Activated naive CD4-positive, alpha-beta T cell treated with anti-CD3 and anti-CD28 coated beads, Interleukin-2, amount 10 ng/mL, durations not matched to agents 7 days and 5 days (primary cell): ENCODE data around the gene GPC6.
A peak's percentile ranks its signal among the peaks of the same experiment; 100 is the strongest.

Experiments used
- CTCF ChIA-PET: fragments of 350-600 bp; sonication (Branson Sonifier 250); formaldehyde crosslinking; loops from one replicate; lab custom pipeline; 2021; ENCODE audit warnings: antibody characterized with exemption; lab: Charles Lee
- DNase-seq: peaks from one replicate; pipeline ENCODE4 v3.0.0-alpha.2; 2020
- H3K27ac Mint-ChIP-seq: one replicate; pipeline ENCODE4 v1.8.0; 2021; ENCODE audit warnings: mild to moderate bottlenecking, moderate library complexity, mixed read lengths
- H3K27me3 Mint-ChIP-seq: one replicate; pipeline ENCODE4 v1.8.0; 2021; ENCODE audit warnings: mild to moderate bottlenecking, mixed read lengths
- H3K36me3 Mint-ChIP-seq: one replicate; pipeline ENCODE4 v1.8.0; 2021; ENCODE audit warnings: mixed read lengths
- H3K4me1 Mint-ChIP-seq: one replicate; pipeline ENCODE4 v1.8.0; 2021; ENCODE audit warnings: mixed read lengths
- H3K4me3 Mint-ChIP-seq: one replicate; pipeline ENCODE4 v1.8.0; 2021; ENCODE audit warnings: mild to moderate bottlenecking, moderate library complexity, mixed read lengths
- H3K9me3 Mint-ChIP-seq: one replicate; pipeline ENCODE4 v1.8.0; 2021; ENCODE audit warnings: mixed read lengths

The GPC6 gene

GRCh38 chr13:94408314-94409036, 1181.9 kb downstream of the GPC6 start:
- no peaks in the 10 kb centered on the region for H3K9me3 Mint-ChIP-seq
- no peak overlapping the region for H3K27ac Mint-ChIP-seq
- DNase-seq, result no peak
- no peak overlapping the region for H3K4me3 Mint-ChIP-seq
- H3K36me3 Mint-ChIP-seq, result no peaks in the 10 kb centered on the region
- CTCF ChIA-PET, result no interaction called here
- no peaks in the 10 kb centered on the region for H3K4me1 Mint-ChIP-seq
- H3K27me3 Mint-ChIP-seq, result peaks cover 4% of the 10 kb centered on the region

DNA sequence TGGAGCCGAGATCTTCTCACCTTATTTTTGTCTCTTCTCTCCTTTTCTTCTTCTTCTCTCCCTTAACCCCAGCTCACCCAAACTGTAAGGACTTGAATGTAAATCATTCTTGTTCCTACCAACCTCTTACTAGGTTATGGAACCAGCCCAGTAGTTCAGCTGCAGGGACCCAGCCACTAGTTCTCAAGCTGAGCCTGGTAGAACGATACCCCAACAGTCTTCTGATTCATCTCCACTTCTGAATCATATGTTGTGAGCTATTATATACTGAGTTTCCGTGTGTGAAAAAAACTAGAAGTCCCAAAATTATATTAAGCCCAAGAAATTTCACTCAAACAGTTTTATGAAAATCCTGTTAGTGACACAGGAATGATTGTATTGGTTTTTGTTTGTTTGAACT, 1185.1 kb downstream of the GPC6 start:
- no peak overlapping the region for H3K4me3 Mint-ChIP-seq
- no peak overlapping the region for H3K27ac Mint-ChIP-seq
- CTCF ChIA-PET, result no interaction called here
- no peaks in the 10 kb centered on the region for H3K36me3 Mint-ChIP-seq
- DNase-seq, result no peak
- peaks cover 1% of the 10 kb centered on the region for H3K9me3 Mint-ChIP-seq
- peaks cover 4% of the 10 kb centered on the region for H3K27me3 Mint-ChIP-seq
- no peaks in the 10 kb centered on the region for H3K4me1 Mint-ChIP-seq

- no peaks in the 10 kb centered on the region for H3K36me3 Mint-ChIP-seq
- no peak overlapping the region for H3K27ac Mint-ChIP-seq
- DNase-seq, result no peak
- peaks cover 4% of the 10 kb centered on the region for H3K27me3 Mint-ChIP-seq
- H3K9me3 Mint-ChIP-seq, result peaks cover 8% of the 10 kb centered on the region
- H3K4me3 Mint-ChIP-seq, result no peak overlapping the region
- H3K4me1 Mint-ChIP-seq, result no peaks in the 10 kb centered on the region
- CTCF ChIA-PET, result interaction anchor here (0.5 kb wide), 1 partner anchor 519 kb away, joined by 3 read pairs; no protein-coding TSS in a partner anchor
Observed at GRCh38 chr13:94412870-94413597, 1186.4 kb downstream of the GPC6 start.

DNA sequence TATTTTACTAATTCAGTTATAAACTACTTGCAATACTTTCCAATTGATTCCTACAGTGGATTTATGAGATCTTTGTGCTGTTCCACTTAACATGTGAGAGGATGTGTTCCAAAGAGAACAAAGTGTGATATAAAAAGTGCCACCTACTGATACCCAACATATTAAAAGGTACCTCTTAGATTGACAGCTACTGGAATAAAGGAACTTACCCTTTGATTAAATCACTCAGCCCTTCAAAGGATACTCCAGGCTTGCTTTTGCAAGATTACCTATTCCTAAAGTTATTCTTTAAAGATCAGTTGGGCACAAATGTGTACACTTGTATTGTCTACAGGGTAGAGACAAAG, 1187.0 kb downstream of the GPC6 start:
- H3K36me3 Mint-ChIP-seq, result no peaks in the 10 kb centered on the region
- CTCF ChIA-PET, result no interaction called here
- DNase-seq, result no peak
- no peak overlapping the region for H3K4me3 Mint-ChIP-seq
- H3K4me1 Mint-ChIP-seq, result peaks cover 3% of the 10 kb centered on the region
- peaks cover 4% of the 10 kb centered on the region for H3K27me3 Mint-ChIP-seq
- peaks cover 8% of the 10 kb centered on the region for H3K9me3 Mint-ChIP-seq
- no peak overlapping the region for H3K27ac Mint-ChIP-seq

- no peaks in the 10 kb centered on the region for H3K27me3 Mint-ChIP-seq
- CTCF ChIA-PET, result interaction anchor here (0.6 kb wide), 1 partner anchor 74 kb away, joined by 3 read pairs; no protein-coding TSS in a partner anchor
- no peak overlapping the region for H3K4me3 Mint-ChIP-seq
- peaks cover 3% of the 10 kb centered on the region for H3K36me3 Mint-ChIP-seq
- peaks cover 8% of the 10 kb centered on the region for H3K4me1 Mint-ChIP-seq
- peaks cover 11% of the 10 kb centered on the region for H3K9me3 Mint-ChIP-seq
- H3K27ac Mint-ChIP-seq, result no peak overlapping the region
- no peak for DNase-seq
Observed at GRCh38 chr13:94414141-94414540, 1187.5 kb downstream of the GPC6 start.

- Mint-ChIP-seq H3K27me3 (no peaks in the 10 kb centered on the region), H3K4me3 (no peak overlapping the region), H3K27ac (no peak overlapping the region), H3K9me3 (peaks cover 15% of the 10 kb centered on the region), H3K4me1 (peaks cover 14% of the 10 kb centered on the region), H3K36me3 (peaks cover 6% of the 10 kb centered on the region)
- CTCF ChIA-PET, result interaction anchor here (0.6 kb wide), 1 partner anchor 75 kb away, joined by 3 read pairs; no protein-coding TSS in a partner anchor
- DNase-seq, result no peak
Observed at GRCh38 chr13:94414708-94415107, 1188.1 kb downstream of the GPC6 start.

DNA sequence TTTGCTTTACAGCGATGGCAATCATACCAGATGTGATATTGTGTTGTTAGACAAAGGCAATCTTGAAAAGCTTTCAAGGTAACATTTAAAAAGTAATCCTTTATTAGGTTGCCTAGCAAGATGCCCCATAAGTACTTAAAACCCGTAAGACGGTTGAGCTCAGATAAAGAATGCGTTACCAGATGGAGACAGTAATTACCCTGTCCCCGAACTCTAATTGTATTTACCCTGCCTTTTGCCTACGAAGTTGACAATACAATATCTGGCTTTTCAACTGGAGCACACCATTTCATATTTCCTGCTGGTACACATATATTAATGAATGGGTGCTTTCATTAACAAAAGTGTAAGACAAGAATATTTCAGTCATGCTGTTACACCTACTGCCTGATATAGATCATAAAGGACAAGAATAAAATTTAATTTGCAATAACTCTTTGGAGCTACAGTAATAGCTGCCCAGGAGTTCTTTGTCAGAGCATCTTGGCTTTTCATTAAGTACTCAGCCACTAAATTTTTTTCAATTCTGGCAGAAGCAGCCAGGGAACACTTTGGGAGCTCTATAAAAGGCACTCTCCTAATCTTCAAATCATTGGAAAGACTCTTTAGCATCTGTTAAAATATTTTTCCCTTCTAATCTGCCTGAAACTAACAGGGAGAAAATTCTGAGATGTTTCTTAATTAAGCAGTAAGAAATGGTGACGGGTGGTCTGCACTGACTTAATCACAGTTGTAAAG, 1189.1 kb downstream of the GPC6 start:
- Mint-ChIP-seq H3K9me3 (peaks cover 19% of the 10 kb centered on the region), H3K4me1 (peaks cover 22% of the 10 kb centered on the region), H3K27me3 (no peaks in the 10 kb centered on the region), H3K4me3 (no peak overlapping the region), H3K27ac (no peak overlapping the region), H3K36me3 (peaks cover 13% of the 10 kb centered on the region)
- no peak for DNase-seq
- CTCF ChIA-PET, result no interaction called here

GRCh38 chr13:94416454-94417080, 1190.0 kb downstream of the GPC6 start:
- H3K4me3 Mint-ChIP-seq, result no peak overlapping the region
- CTCF ChIA-PET, result interaction anchor here (1.0 kb wide), 1 partner anchor 13 kb away, joined by 3 read pairs; no protein-coding TSS in a partner anchor
- H3K27ac Mint-ChIP-seq, result no peak overlapping the region
- peaks cover 13% of the 10 kb centered on the region for H3K36me3 Mint-ChIP-seq
- H3K4me1 Mint-ChIP-seq, result peaks cover 22% of the 10 kb centered on the region
- H3K9me3 Mint-ChIP-seq, result peaks cover 27% of the 10 kb centered on the region
- H3K27me3 Mint-ChIP-seq, result no peaks in the 10 kb centered on the region
- no peak for DNase-seq

DNA sequence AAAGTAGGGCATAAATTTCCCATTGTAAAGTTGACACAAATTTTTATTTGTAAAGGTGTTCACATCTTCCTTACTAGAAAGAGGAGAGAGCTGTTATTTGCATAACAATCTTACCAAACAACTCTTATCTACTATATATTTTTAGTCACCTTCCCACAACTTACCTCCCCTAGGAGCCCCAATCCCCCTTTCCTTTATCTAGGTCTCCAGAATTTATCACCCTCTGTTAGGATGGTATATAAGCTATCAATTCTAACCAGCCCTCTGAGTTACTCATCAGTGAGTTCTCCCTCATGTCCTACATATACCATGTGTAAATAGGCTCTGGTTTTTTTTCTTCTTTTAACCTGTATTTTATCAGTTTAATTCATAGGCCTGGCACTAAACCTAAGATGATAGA, 1190.7 kb downstream of the GPC6 start:
- no peak for DNase-seq
- CTCF ChIA-PET, result interaction anchor here (1.0 kb wide), 1 partner anchor 14 kb away, joined by 3 read pairs; no protein-coding TSS in a partner anchor
- Mint-ChIP-seq H3K9me3 (peaks cover 29% of the 10 kb centered on the region), H3K36me3 (peaks cover 13% of the 10 kb centered on the region), H3K4me1 (peaks cover 22% of the 10 kb centered on the region), H3K4me3 (no peak overlapping the region), H3K27ac (no peak overlapping the region), H3K27me3 (no peaks in the 10 kb centered on the region)

- Mint-ChIP-seq H3K27ac (peak overlapping the region; percentile 73), H3K36me3 (peaks cover 13% of the 10 kb centered on the region), H3K9me3 (peaks cover 29% of the 10 kb centered on the region), H3K27me3 (no peaks in the 10 kb centered on the region), H3K4me3 (no peak overlapping the region), H3K4me1 (peaks cover 22% of the 10 kb centered on the region)
- no peak for DNase-seq
- CTCF ChIA-PET, result interaction anchor here (0.8 kb wide), 1 partner anchor 201 kb away, joined by 3 read pairs; no protein-coding TSS in a partner anchor
Observed at GRCh38 chr13:94419304-94419924, 1192.8 kb downstream of the GPC6 start.

- Mint-ChIP-seq H3K4me1 (peaks cover 22% of the 10 kb centered on the region), H3K9me3 (peaks cover 29% of the 10 kb centered on the region), H3K27ac (peak overlapping the region; percentile 29), H3K4me3 (no peak overlapping the region), H3K27me3 (no peaks in the 10 kb centered on the region), H3K36me3 (peaks cover 13% of the 10 kb centered on the region)
- DNase-seq, result no peak
- CTCF ChIA-PET, result interaction anchor here (0.8 kb wide), 1 partner anchor 200 kb away, joined by 3 read pairs; no protein-coding TSS in a partner anchor
Observed at GRCh38 chr13:94419925-94420305, 1193.3 kb downstream of the GPC6 start.

DNA sequence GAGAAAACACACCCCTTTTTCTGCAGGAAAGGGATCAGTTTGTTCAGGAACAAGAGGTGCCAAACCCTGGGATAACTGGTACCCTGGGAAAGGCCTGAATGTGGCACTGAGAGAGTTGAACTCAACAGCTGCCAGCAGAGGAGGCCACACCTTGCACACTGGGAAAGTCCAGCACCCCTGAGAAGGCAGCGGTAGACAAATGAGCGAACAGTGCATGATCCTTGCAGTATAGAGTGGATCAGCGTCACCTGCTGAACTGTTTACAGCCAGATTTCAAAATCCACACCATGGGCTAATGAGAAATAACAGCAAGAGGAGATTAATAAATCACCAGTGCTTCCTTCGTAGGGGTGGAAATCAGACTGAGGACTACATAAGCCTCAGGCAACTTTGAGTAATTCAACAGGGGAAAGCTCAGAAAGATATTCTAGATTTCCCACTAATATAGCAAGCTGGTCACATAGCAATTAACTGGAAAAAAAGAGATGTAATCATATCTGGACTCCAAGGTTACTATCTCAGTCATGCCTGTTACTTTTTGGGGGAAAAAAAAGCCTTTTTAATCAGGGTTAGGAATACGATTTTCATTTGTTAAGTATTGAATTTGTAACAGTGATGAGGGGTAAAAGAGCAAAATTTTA, 1200.8 kb downstream of the GPC6 start:
- DNase-seq, result no peak
- no peaks in the 10 kb centered on the region for H3K36me3 Mint-ChIP-seq
- no peak overlapping the region for H3K27ac Mint-ChIP-seq
- H3K4me1 Mint-ChIP-seq, result peaks cover 7% of the 10 kb centered on the region
- CTCF ChIA-PET, result no interaction called here
- no peaks in the 10 kb centered on the region for H3K9me3 Mint-ChIP-seq
- H3K27me3 Mint-ChIP-seq, result no peaks in the 10 kb centered on the region
- no peak overlapping the region for H3K4me3 Mint-ChIP-seq

DNA sequence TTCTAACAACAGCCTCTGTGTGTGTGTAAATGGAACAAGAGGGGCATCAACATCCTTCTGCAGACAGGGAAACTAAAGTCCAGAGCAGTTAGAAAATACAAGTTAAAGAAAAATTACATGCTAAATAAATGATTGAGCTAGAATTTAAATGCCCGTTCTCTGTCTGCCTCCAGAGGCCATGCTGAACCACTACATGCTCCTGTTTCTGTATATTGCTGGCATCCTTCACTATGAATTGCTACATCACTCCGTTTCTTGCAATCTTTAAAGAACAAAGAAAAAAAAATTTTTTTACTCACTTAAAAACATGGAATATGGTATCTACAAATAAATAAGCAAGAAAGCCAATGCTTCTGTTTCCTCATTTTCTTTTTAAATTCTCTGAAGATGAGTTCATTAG, 1205.0 kb downstream of the GPC6 start:
- H3K27ac Mint-ChIP-seq, result no peak overlapping the region
- no peaks in the 10 kb centered on the region for H3K9me3 Mint-ChIP-seq
- peaks cover 10% of the 10 kb centered on the region for H3K4me1 Mint-ChIP-seq
- H3K36me3 Mint-ChIP-seq, result no peaks in the 10 kb centered on the region
- CTCF ChIA-PET, result interaction anchor here (8.2 kb wide), 1 partner anchor 187 kb away, joined by 203 read pairs; no protein-coding TSS in a partner anchor
- H3K27me3 Mint-ChIP-seq, result no peaks in the 10 kb centered on the region
- DNase-seq, result no peak
- H3K4me3 Mint-ChIP-seq, result no peak overlapping the region
